GM21717 (cell line): Measurements from ENCODE around the gene CHST4.
"Not testable (repeated sequence)": the region's sequence is repeated elsewhere in the genome, so short reads cannot be mapped to it uniquely, and the experiment has no call there.

Source experiments
- ATAC-seq: cut with Tn5 transposase; IDR thresholded peaks from one replicate; pipeline ENCODE4 v1.9.1; 2021; ENCODE audit warnings: mild to moderate bottlenecking, moderate library complexity; ENCODE audit not compliant: unreplicated experiment

Gene CHST4

GRCh38 chr16:71568551-71568950 is 42.3 kb downstream of the CHST4 start:
- ATAC-seq, result no peak

GRCh38 chr16:71569621-71570020 is 43.4 kb downstream of the CHST4 start:
- ATAC-seq, result no peak

GRCh38 chr16:71570144-71570543 is 43.9 kb downstream of the CHST4 start:
- ATAC-seq, result no peak

GRCh38 chr16:71572497-71573116 is 46.4 kb downstream of the CHST4 start:
- no peak for ATAC-seq

GRCh38 chr16:71573387-71574094 is 47.3 kb downstream of the CHST4 start:
- ATAC-seq, result no peak

GRCh38 chr16:71574702-71575101 is 48.5 kb downstream of the CHST4 start:
- ATAC-seq, result no peak

- no peak for ATAC-seq
These were observed 50.7 kb downstream of the CHST4 start, which contains the start of gene TAT for GRCh38 chr16:71576971-71577370. TSS of gene TAT (minus strand) at chr16:71577092. CDS start at chr16:71576415, 677 bp downstream.

GRCh38 chr16:71582553-71582848 is 56.3 kb downstream of the CHST4 start:
- ATAC-seq, result not testable (repeated sequence)

GRCh38 chr16:71584543-71585317 is 58.5 kb downstream of the CHST4 start:
- no peak for ATAC-seq

- no peak for ATAC-seq
These were observed 59.1 kb downstream of the CHST4 start for GRCh38 chr16:71585318-71585703.
